Renal cortex interstitium (tissue), 11 donors: ENCODE data around the gene LGALS9C. TPM values are rescaled to one million over a fixed set of nuclear protein-coding genes. Genes with fewer than 3 reads are reported as not detected.
"Not testable (repeated sequence)": the region's sequence is repeated elsewhere in the genome, so short reads cannot be mapped to it uniquely, and the experiment has no call there.

Source experiments
- DNase-seq, 11 donors: peaks; one replicate each; pipeline ENCODE4 v3.0.0-alpha.2; 2013; ENCODE audit warnings: low read depth in 9 of 11, low spot score in 4 of 11; ENCODE audit errors: extremely low read depth in 1 of 11
- polyA plus RNA-seq, 3 donors: library from polyadenylated mRNA; unstranded; fragments of 120-200 nt; gene quantifications; one replicate each; pipeline ENCODE4 v1.2.1, GENCODE V29; 2013; ENCODE audit not compliant: insufficient read length in 3 of 3

Gene LGALS9C
- polyA plus RNA-seq, 3 donors: 0.15 TPM; not detected in 2

DNA sequence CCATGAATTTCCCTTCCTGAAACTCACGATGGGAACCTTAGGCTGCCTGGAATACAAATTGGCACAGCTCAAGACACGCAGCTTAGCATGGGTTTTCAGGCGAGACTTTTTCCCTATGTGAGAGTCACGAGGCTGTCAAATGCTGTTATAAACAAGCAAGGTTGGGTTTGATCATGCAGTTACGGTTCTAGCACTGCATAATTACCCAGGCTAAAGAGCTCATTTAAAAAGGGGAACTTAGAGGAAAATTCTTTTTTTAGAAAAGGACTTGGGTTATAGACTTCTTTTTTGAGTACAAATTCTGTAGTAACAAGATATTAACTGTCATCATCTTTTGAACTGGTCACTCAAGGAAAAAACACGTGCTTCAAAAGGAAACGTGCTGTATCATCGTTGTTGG is 44.5 kb downstream of the LGALS9C start:
- DNase-seq: not testable (repeated sequence)

DNA sequence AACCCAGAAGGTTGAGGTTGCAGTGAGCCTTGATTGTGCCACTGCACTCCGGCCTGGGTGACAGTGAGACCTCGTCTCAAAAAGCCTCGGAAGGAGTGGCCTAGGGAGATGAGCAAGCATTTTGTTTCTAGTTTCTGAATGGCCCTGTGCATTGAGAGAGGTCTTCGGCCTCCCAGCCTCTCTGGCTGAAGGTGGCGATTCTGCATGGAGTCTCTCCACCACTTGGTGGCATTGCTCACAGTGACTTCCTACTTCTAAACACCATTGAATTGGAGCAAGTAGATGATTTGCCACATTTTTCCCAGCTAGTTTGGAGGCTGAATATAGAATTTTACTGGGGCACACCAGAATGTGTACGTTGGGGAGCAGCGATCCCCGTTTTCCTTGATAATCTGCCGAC is 48.4 kb downstream of the LGALS9C start:
- DNase-seq: not testable (repeated sequence)

- not testable (repeated sequence) for DNase-seq
These were observed 49.7 kb downstream of the LGALS9C start for GRCh38 chr17:18526168-18526800.

- DNase-seq: not testable (repeated sequence)
These were observed 50.8 kb downstream of the LGALS9C start for GRCh38 chr17:18527354-18527753.

GRCh38 chr17:18528435-18528834 is 51.8 kb downstream of the LGALS9C start:
- not testable (repeated sequence) for DNase-seq

DNA sequence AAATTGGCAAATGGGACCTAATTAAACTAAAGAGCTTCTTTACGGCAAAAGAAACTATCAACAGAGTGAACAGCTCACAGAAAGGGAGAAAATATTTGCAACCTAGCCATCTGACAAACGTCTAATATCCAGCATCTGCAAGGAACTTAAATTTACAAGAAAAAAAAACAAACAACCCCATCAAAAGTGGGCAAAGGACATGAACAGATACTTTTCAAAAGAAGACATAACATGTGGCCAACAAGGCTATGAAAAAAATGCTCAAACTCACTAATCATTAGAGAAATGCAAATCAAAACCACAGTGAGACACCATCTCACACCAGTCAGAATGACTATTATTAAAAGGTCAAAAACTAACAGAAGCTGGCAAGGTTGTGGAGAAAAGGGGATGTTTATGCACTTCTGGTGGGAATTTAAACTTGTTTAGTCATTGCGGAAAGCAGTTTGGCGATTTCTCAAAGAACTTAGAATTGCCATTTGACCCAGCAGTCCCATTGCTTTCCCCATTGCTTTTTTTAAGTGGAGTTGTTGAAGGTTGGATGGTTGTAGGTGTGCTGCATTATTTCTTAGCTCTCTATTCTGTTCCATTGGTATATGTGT is 52.4 kb downstream of the LGALS9C start:
- DNase-seq: not testable (repeated sequence)

DNA sequence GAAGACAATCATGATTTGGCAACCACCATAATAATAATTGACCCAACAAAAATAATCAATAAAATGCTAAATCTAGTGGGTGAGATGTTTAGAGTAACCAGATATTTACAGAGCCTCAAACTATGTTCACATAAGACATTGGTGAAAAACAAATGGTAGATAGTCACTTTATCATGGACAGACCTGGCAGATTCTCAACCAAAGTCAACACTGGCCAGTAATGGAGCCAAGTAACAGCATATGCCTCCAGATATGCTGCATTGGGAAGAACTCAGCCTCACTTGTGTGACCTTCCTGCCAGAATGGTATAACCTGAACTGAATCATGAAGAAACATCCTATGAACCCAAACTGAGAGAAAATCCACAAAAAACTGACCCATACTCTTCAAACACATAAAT is 53.8 kb downstream of the LGALS9C start:
- not testable (repeated sequence) for DNase-seq

GRCh38 chr17:18542234-18542633 is 65.6 kb downstream of the LGALS9C start:
- not testable (repeated sequence) for DNase-seq

DNA sequence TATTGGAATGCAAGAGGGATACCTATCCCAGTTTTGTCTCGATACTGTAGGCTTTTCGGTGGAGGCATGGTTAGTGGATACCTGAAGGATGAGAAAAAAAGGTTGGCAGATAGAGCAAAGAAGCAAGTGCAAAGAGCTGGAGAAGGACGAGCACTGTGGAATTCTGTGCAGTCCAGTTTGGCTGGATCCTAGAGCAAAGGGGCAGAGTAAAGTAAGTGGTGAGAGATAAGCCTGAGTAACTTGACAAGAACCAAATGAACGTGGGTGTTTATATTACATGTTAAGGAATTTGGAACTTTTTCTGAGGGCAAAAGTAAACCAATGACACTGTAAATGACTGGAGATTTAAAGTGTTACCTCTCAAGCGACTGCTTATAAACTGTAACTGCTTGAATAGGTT is 66.3 kb downstream of the LGALS9C start:
- DNase-seq: not testable (repeated sequence)

Other genes starting within 250 kb of the LGALS9C start
- gene FLII, start 218.1 kb upstream of the LGALS9C start, polyA plus RNA-seq: 100 to 1,000 TPM; 131 to 154 (median 142) TPM
- gene MIEF2, start 216.1 kb upstream of the LGALS9C start, polyA plus RNA-seq: 10 to 100 TPM; 12.2 to 19.2 (median 18.0) TPM
- gene TOP3A, start 161.8 kb upstream of the LGALS9C start, polyA plus RNA-seq: 10 to 100 TPM; 43.4 to 50.2 (median 48.6) TPM
- 10 to 100 TPM; 15.8 to 17.9 (median 16.0) TPM for gene SMCR8, start 161.5 kb upstream of the LGALS9C start, polyA plus RNA-seq
- gene SHMT1, start 113.2 kb upstream of the LGALS9C start, polyA plus RNA-seq: 10 to 100 TPM; 52.1 to 57.8 (median 56.1) TPM
- gene EVPLL, start 99.0 kb upstream of the LGALS9C start, polyA plus RNA-seq: under 1 TPM; 0.23 to 0.75 (median 0.50) TPM
- not detected for gene TBC1D28, start 167.6 kb downstream of the LGALS9C start, polyA plus RNA-seq
- 1 to 10 TPM; 4.5 to 7.4 (median 5.7) TPM for gene FOXO3B, start 205.5 kb downstream of the LGALS9C start, polyA plus RNA-seq